SK-N-MC (cell line): Measurements from ENCODE around the gene ANKRD39.

Source experiments
- EZH2 ChIP-seq: fragments of 200-600 bp; sonication (generic); IDR thresholded peaks from one replicate; pipeline ENCODE4 v1.6.1; 2017; ENCODE audit warnings: antibody characterized with exemption
- FOXP2 ChIP-seq: optimal IDR thresholded peaks from 2 replicates; pipeline ENCODE3; 2011; ENCODE audit warnings: mild to moderate bottlenecking, moderate library complexity; ENCODE audit not compliant: insufficient read depth; ENCODE audit errors: extremely low read length, control extremely low read depth
- POLR2AphosphoS5 ChIP-seq: IDR thresholded peaks from 2 replicates; pipeline ENCODE4 v1.6.1; 2012; ENCODE audit warnings: mild to moderate bottlenecking, low read depth, low read length, borderline replicate concordance

GRCh38 chr2:96897491-96898134 is 39.8 kb upstream of the ANKRD39 start:
- no peak for TF ChIP-seq POLR2AphosphoS5
- TF ChIP-seq EZH2, result no peak
- no peak for TF ChIP-seq FOXP2
